ENCODE results near the gene SGO2. TPM values are rescaled to one million over a fixed set of nuclear protein-coding genes. Genes with fewer than 3 reads are reported as not detected.

The SGO2 gene
- total and polyA plus RNA-seq, 2 of the 13 experiments (the other 11 are each of a cell fraction or from before 2014, with no cell fraction given) = 5.1 to 16.2 TPM

GRCh38 chr2:200476836-200477235 is 49.2 kb upstream of the SGO2 start:
- H3K4me2 ChIP-seq (ENCODE audit: low read depth, low read length) = no peak overlapping the region
- H4K20me1 ChIP-seq (ENCODE audit: insufficient read depth, low read length) = no peaks in the 10 kb centered on the region
- POLR2A ChIA-PET = no interaction called here
- no peak for TF ChIP-seq SAP130 (CRISPR knock-in tag; IDR thresholded peaks at IDR 0.05; ENCODE audit: low read depth)
- TF ChIP-seq POLR2G (IDR thresholded peaks at IDR 0.05; ENCODE audit: low read depth, low read length) = 0 out of 2 replicates have a peak, but pooled peaks have one; percentile 31
- peak; percentile 87 for TF ChIP-seq RBM22 (optimal IDR thresholded peaks at IDR 0.05; ENCODE audit: low read length)
- no peak for DNase-seq (ENCODE audit: low spot score)
- no peak overlapping the region for H3K27ac ChIP-seq (ENCODE audit: extremely low read length, insufficient read depth, low read length)
- no peaks in the 10 kb centered on the region for H3K9me3 ChIP-seq (ENCODE audit: low read length)
- ATAC-seq = no peak
- WGBS (ENCODE audit: low lambda C conversion rate) = 95% methylated on average over 8 of the region's 8 CpGs
- H3K27me3 ChIP-seq (ENCODE audit: control insufficient read depth in 1 of 2, insufficient read depth in 2 of 2, low read length in 2 of 2) = no peaks in the 10 kb centered on the region
- BruUV-seq (replicated peaks) = no TSS peak
- in situ Hi-C loops (cut with HindIII; ENCODE audit: extremely low pct_ligation_motif_present, low pct_unique_long_range_greater_than_20kb) = no loop called here
- CTCF ChIA-PET (ENCODE audit: low intra/inter-chr PET ratio, low total read pairs) = no interaction called here
- no peak for FAIRE-seq
- H2AFZ ChIP-seq (ENCODE audit: low read length) = no peak overlapping the region
- H3K4me3 ChIP-seq (replicated peaks in 1 of 3; ENCODE audit: insufficient read depth in 1 of 3, low read depth in 2 of 3, low read length in 3 of 3) = no peak overlapping the region
- H3K36me3 ChIP-seq (replicated peaks in 1 of 2; ENCODE audit: control insufficient read depth in 1 of 2, insufficient read depth in 2 of 2, low read length in 2 of 2) = peaks cover 39 to 71% of the 10 kb centered on the region in 2 experiments
- H3K4me1 ChIP-seq (ENCODE audit: insufficient read depth, low read length) = peaks cover 34% of the 10 kb centered on the region
- intact Hi-C loops (cut with micrococcal nuclease; ENCODE audit: unreplicated experiment) = no loop called here
- no peak overlapping the region for H3K9ac ChIP-seq (ENCODE audit: insufficient read depth, low read depth, low read length)
- no peaks in the 10 kb centered on the region for H3K79me2 ChIP-seq (ENCODE audit: insufficient read depth, low read length)

GRCh38 chr2:200477667-200478131 is 48.3 kb upstream of the SGO2 start:
- DNase-seq (ENCODE audit: low spot score) (no peak), ATAC-seq (no peak), FAIRE-seq (no peak)
- Histone ChIP-seq H3K4me3 (replicated peaks in 1 of 3; ENCODE audit: insufficient read depth in 1 of 3, low read depth in 2 of 3, low read length in 3 of 3) (no peak overlapping the region), H3K36me3 (replicated peaks in 1 of 2; ENCODE audit: control insufficient read depth in 1 of 2, insufficient read depth in 2 of 2, low read length in 2 of 2) (peaks cover 36 to 62% of the 10 kb centered on the region in 2 experiments), H3K9me3 (ENCODE audit: low read length) (no peaks in the 10 kb centered on the region), H3K27me3 (ENCODE audit: control insufficient read depth in 1 of 2, insufficient read depth in 2 of 2, low read length in 2 of 2) (no peaks in the 10 kb centered on the region), H4K20me1 (ENCODE audit: insufficient read depth, low read length) (no peaks in the 10 kb centered on the region), H3K9ac (ENCODE audit: insufficient read depth, low read depth, low read length) (no peak overlapping the region), H3K79me2 (ENCODE audit: insufficient read depth, low read length) (no peaks in the 10 kb centered on the region), H3K4me1 (ENCODE audit: insufficient read depth, low read length) (peaks cover 42% of the 10 kb centered on the region), H3K4me2 (ENCODE audit: low read depth, low read length) (no peak overlapping the region), H3K27ac (ENCODE audit: extremely low read length, insufficient read depth, low read length) (no peak overlapping the region), H2AFZ (ENCODE audit: low read length) (no peak overlapping the region)
- ChIA-PET CTCF (ENCODE audit: low intra/inter-chr PET ratio, low total read pairs) (no interaction called here), POLR2A (interaction anchor here (1.2 kb wide), 1 partner anchor 533 kb away, joined by 3 read pairs; no protein-coding TSS in a partner anchor)
- in situ Hi-C loops (cut with HindIII; ENCODE audit: extremely low pct_ligation_motif_present, low pct_unique_long_range_greater_than_20kb) (no loop called here), intact Hi-C loops (cut with micrococcal nuclease; ENCODE audit: unreplicated experiment) (no loop called here)
- TSS peak; percentile 32 for BruUV-seq (replicated peaks)
- WGBS (ENCODE audit: low lambda C conversion rate) = 99% methylated on average over 21 of the region's 21 CpGs
- no peak for TF ChIP-seq GLMP (CRISPR knock-in tag; IDR thresholded peaks at IDR 0.05; ENCODE audit: borderline replicate concordance)
- peak; percentile 56 for TF ChIP-seq AGO2 (optimal IDR thresholded peaks at IDR 0.05; ENCODE audit: low read depth, low read length)
- peak; percentile 87 for TF ChIP-seq RBM22 (optimal IDR thresholded peaks at IDR 0.05; ENCODE audit: low read length)

Measured in HepG2 (cell line).